Gastrocnemius medialis (tissue), 4 donors: ENCODE results near the gene ACSBG1.

Source experiments
- POLR2A ChIP-seq, 2 donors: fragments of 450-650 bp; IDR thresholded peaks; one replicate each; pipeline ENCODE4 v1.6.1; 2017; ENCODE audit warnings: antibody characterized with exemption in 2 of 2, mild to moderate bottlenecking in 2 of 2, moderate library complexity in 2 of 2
- TF ChIP-seq, protein P1 (sequence below), 5 experiments: fragments of 450-650 bp in 3 of 5; fragments of 200-600 bp in 2 of 5; sonication (generic) in 2 of 5; IDR thresholded peaks in 4 of 5; conservative IDR thresholded peaks in 1 of 5; 1 replicate in 4 of 5; 2 replicates in 1 of 5; pipeline ENCODE4 v1.5.1; 2016 to 2019; ENCODE audit warnings: antibody characterized with exemption in 5 of 5, mild to moderate bottlenecking in 3 of 5, moderate library complexity in 3 of 5

DNA sequence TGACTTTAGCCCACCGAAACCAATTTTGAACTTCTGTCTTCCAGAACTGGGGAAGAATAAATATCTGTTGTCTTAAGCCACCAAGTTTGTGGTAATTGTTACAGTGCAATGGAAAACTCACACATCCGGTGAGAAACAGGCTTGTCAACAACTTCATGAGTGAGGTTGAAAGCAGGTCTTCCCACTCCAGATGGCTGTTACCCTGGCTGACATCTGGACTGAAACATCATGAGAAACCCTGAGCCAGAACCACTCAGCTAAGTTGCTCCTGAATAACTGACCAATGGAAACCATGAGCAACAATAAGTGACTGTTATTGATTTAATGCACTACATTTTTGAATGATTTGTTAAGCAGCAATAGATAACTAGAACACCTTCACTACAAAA lies 10.3 kb downstream of the ACSBG1 start:
- TF ChIP-seq, protein P1, sequence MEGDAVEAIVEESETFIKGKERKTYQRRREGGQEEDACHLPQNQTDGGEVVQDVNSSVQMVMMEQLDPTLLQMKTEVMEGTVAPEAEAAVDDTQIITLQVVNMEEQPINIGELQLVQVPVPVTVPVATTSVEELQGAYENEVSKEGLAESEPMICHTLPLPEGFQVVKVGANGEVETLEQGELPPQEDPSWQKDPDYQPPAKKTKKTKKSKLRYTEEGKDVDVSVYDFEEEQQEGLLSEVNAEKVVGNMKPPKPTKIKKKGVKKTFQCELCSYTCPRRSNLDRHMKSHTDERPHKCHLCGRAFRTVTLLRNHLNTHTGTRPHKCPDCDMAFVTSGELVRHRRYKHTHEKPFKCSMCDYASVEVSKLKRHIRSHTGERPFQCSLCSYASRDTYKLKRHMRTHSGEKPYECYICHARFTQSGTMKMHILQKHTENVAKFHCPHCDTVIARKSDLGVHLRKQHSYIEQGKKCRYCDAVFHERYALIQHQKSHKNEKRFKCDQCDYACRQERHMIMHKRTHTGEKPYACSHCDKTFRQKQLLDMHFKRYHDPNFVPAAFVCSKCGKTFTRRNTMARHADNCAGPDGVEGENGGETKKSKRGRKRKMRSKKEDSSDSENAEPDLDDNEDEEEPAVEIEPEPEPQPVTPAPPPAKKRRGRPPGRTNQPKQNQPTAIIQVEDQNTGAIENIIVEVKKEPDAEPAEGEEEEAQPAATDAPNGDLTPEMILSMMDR (IDR thresholded peaks at IDR 0.05 in 4 of 5, conservative IDR thresholded peaks at IDR 0.05 in 1 of 5) = no peak
- no peak for TF ChIP-seq POLR2A (IDR thresholded peaks at IDR 0.05)
